ENCODE measurements around the gene NUDT5.

- TF ChIP-seq EZH2 (IDR thresholded peaks at IDR 0.05; ENCODE audit: borderline replicate concordance, low read length), result no peak
- no peak for TF ChIP-seq CTCF (conservative IDR thresholded peaks at IDR 0.05 in 1 of 2, IDR thresholded peaks at IDR 0.05 in 1 of 2; ENCODE audit: extremely low read depth in 1 of 2, insufficient read depth in 1 of 2, low read depth in 1 of 2, low read length in 2 of 2)
Observed at GRCh38 chr10:12179606-12180170, 16.0 kb downstream of the NUDT5 start.
